ENCODE data around the gene ASB10. TPM values are rescaled to one million over a fixed set of nuclear protein-coding genes. Genes with fewer than 3 reads are reported as not detected.

Gene ASB10
- total and polyA plus RNA-seq, 4 donors = not detected

DNA sequence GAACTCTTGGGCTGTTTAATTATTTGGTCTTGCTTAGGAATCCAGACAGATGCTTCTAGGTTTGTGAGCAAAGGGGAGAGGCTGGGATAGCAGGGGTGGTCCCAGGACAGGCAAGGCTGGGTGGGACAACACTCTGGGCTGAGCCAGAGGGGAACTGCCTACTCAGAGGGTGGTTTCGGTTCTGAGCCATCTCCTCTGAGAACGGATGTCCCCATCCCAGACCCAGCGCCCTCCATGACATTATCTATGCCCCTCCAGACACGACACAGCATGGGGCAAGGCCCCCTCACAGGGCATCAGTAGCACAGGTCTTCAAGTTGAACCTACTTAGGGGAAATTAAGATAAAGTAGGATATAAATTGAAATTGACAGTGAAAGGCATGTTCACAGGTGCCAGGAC is 7.1 kb downstream of the ASB10 start (continued):
- TF ChIP-seq YY1 (IDR thresholded peaks at IDR 0.05) = no peak
- TF ChIP-seq NR2F2 (IDR thresholded peaks at IDR 0.05) = no peak
- TF ChIP-seq FOXA2 (IDR thresholded peaks at IDR 0.05) = no peak
- TF ChIP-seq, protein P1, sequence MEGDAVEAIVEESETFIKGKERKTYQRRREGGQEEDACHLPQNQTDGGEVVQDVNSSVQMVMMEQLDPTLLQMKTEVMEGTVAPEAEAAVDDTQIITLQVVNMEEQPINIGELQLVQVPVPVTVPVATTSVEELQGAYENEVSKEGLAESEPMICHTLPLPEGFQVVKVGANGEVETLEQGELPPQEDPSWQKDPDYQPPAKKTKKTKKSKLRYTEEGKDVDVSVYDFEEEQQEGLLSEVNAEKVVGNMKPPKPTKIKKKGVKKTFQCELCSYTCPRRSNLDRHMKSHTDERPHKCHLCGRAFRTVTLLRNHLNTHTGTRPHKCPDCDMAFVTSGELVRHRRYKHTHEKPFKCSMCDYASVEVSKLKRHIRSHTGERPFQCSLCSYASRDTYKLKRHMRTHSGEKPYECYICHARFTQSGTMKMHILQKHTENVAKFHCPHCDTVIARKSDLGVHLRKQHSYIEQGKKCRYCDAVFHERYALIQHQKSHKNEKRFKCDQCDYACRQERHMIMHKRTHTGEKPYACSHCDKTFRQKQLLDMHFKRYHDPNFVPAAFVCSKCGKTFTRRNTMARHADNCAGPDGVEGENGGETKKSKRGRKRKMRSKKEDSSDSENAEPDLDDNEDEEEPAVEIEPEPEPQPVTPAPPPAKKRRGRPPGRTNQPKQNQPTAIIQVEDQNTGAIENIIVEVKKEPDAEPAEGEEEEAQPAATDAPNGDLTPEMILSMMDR (IDR thresholded peaks at IDR 0.05; ENCODE audit: low read depth, low read length, missing input control) = no peak
- TF ChIP-seq, protein P2, sequence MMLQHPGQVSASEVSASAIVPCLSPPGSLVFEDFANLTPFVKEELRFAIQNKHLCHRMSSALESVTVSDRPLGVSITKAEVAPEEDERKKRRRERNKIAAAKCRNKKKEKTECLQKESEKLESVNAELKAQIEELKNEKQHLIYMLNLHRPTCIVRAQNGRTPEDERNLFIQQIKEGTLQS (IDR thresholded peaks at IDR 0.05) = no peak
- TF ChIP-seq RXRA (IDR thresholded peaks at IDR 0.05) = no peak
- TF ChIP-seq, protein P3, sequence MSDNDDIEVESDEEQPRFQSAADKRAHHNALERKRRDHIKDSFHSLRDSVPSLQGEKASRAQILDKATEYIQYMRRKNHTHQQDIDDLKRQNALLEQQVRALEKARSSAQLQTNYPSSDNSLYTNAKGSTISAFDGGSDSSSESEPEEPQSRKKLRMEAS (IDR thresholded peaks at IDR 0.05) = no peak
- no peak for TF ChIP-seq FOXA1 (IDR thresholded peaks at IDR 0.05)
- TF ChIP-seq GABPA (IDR thresholded peaks at IDR 0.05 in 1 of 2, conservative IDR thresholded peaks at IDR 0.05 in 1 of 2) = no peak

GRCh38 chr7:151179287-151179860 is 7.7 kb downstream of the ASB10 start:
- Histone ChIP-seq H3K27ac (ENCODE audit: low read depth in 1 of 2, low read length in 2 of 2) (no peak overlapping the region), H3K4me1 (ENCODE audit: control insufficient read depth in 4 of 4, insufficient read depth in 4 of 4, low read length in 3 of 4) (no peaks in the 10 kb centered on the region), H3K9me3 (ENCODE audit: control insufficient read depth in 4 of 4, low read length in 3 of 4) (no peaks in the 10 kb centered on the region), H3K36me3 (ENCODE audit: control insufficient read depth in 4 of 4, insufficient read depth in 3 of 4, low read depth in 1 of 4, low read length in 3 of 4) (no peaks in the 10 kb centered on the region), H3K27me3 (ENCODE audit: control insufficient read depth in 4 of 4, insufficient read depth in 4 of 4, low read length in 3 of 4) (no peaks in the 10 kb centered on the region), H3K9ac (ENCODE audit: low read depth in 1 of 2, low read length in 2 of 2) (no peak overlapping the region), H3K4me3 (ENCODE audit: low read depth in 1 of 3, low read length in 3 of 3) (no peak overlapping the region)
- WGBS = 77% methylated on average over 8 of the region's 8 CpGs
- TF ChIP-seq EGR1 (IDR thresholded peaks at IDR 0.05; ENCODE audit: low read depth in 2 of 2) (no peak), REST (IDR thresholded peaks at IDR 0.05) (no peak), HNF4G (IDR thresholded peaks at IDR 0.05) (no peak), FOXA1 (IDR thresholded peaks at IDR 0.05) (no peak), ZBTB33 (IDR thresholded peaks at IDR 0.05) (no peak), SP1 (IDR thresholded peaks at IDR 0.05) (no peak), FOXA2 (IDR thresholded peaks at IDR 0.05) (no peak), RXRA (IDR thresholded peaks at IDR 0.05) (no peak), TAF1 (conservative IDR thresholded peaks at IDR 0.05) (no peak), NR2F2 (IDR thresholded peaks at IDR 0.05) (no peak), GABPA (IDR thresholded peaks at IDR 0.05 in 1 of 2, conservative IDR thresholded peaks at IDR 0.05 in 1 of 2) (no peak), JUND (IDR thresholded peaks at IDR 0.05) (no peak)
- TF ChIP-seq, protein P2 (IDR thresholded peaks at IDR 0.05) = no peak
- no peak for DNase-seq (ENCODE audit: low spot score)

All from liver (tissue), 9 donors.